HG03571 (cell line): ENCODE data around the gene LMNTD1.
"Not testable (repeated sequence)": the region's sequence is repeated elsewhere in the genome, so short reads cannot be mapped to it uniquely, and the experiment has no call there.

Source experiments
- ATAC-seq: cut with Tn5 transposase; IDR thresholded peaks from one replicate; pipeline ENCODE4 v1.9.1; 2021; ENCODE audit not compliant: unreplicated experiment

The LMNTD1 gene, protein sequence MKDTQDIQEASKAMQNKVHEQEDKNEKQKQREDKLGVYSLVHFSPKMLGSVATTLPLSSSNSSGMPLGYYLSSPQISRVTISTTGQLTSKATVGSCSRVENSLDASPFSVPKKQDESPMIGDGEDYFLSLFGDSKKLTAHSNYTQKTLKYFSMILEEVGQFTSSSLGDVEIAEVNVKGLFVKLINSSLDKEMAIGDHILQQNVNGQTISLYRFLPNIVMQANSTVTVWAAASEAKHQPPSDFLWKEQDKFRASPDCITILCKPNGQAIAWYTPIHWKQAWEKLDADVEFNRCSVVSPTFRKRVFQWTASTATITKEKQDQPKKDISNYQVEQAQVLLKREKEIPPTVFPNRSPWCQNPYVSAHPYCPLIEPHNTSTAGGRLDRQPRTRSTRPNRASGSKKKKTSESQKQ

DNA sequence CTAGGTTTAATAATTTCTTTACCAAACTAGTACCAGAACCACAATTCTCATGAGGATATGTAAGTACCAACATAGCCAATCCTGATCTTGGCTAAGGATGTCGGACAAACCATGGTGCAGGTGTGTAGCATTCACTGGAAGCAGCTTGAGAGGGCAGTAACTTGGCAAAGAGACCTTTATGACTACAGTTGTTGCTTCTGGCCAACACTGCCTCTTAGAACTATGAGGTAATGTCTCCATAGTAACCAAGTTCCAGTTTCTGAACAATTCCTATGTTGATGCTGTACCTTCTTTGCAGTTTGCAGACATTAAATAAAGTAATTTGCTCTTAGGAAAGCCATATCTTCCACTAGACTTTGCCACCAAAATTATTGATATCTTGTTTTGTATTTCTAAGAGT, at the start of gene LMNTD1:
TSS of gene LMNTD1 (minus strand) at position 186 of the 400 bp plus-strand sequence. CDS start 324 bp downstream, outside the sequence.
- ATAC-seq = no peak

DNA sequence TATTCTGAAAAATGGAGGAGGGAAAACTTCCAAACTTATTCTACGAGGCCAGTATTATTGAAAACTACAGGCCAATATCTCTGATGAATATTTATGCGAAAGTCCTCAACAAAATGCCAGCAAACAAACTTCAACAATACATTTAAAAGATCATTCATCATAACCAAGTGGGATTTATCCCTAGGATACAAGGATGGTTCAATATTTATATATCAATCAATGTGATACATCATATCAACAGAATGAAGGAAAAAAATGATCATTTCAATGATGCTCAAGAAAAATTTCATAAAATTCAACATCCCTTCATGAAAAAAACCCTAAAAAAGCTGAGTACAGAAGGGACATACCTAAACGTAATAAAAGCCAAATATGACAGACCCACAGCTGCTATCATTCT, 45.9 kb upstream of the LMNTD1 start:
- no peak for ATAC-seq

DNA sequence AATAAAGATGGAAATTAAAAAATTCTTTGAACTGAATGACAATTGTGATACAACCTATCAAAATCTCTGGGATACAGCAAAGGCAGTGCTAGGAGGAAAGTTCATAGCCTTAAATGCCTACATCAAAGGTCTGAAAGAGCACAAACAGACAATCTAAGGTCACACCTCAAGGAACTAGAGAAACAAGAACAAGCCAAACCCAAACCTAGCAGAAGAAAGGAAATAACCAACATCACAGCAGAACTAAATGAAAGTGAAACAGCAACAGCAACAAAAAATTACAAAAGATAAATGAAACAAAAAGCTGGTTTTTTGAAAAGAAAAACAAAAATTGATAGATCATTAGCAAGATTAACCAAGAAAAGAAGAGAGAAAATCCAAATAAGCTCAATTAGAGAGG, 42.4 kb upstream of the LMNTD1 start:
- ATAC-seq = not testable (repeated sequence)

DNA sequence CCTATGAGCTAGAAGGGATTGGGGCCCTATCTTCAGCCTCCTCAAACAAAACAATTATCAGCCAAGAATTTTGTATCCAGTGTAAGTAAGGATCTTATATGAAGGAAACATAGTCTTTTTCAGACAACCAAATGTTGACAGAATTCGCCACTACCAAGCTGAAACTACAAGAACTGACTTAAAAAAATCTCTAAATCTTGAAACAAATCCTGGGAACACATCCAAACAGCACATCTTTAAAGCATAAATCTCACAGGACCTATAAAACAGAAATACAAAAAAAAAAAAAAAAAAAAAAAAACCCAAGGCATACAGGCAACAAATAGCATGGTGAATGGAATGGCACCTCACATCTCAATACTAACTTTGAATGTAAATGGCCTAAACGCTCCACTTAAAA, 41.3 kb upstream of the LMNTD1 start:
- ATAC-seq = no peak

DNA sequence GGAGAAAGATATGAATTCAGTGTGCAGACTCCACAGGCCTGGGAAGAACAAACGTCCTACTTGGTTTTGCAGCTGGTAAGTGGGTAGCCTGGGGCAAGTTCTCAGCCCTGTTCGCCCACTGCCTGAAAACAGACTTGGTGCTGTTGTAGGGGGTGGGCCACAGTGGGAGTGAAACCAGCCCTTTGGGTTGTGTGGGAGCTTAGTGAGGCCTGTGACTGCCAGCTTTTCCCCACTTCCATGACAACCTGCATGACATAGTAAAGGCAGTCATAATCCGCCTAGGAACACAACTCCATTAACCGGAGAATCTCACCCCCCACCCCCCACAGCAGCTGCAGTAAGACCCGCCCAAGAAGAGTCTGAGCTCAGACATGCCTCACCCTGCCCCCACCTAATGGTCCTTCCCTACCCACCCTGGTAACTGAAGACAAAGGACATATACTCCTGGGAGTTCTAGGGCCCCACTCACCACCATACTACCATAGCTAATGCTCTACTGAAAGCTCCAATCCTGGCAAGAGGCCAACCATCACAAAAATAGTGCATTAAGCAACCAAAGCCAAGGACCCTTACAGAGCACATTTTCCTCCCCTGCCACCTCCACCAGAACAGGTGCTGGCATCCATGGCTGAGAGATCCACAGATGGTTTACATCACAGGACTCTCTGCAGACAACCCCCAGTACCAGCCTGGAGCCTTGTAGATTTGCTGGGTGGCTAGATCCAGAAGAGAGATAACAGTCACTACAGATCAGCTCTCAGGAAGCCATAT, 39.8 kb upstream of the LMNTD1 start:
- ATAC-seq = no peak

DNA sequence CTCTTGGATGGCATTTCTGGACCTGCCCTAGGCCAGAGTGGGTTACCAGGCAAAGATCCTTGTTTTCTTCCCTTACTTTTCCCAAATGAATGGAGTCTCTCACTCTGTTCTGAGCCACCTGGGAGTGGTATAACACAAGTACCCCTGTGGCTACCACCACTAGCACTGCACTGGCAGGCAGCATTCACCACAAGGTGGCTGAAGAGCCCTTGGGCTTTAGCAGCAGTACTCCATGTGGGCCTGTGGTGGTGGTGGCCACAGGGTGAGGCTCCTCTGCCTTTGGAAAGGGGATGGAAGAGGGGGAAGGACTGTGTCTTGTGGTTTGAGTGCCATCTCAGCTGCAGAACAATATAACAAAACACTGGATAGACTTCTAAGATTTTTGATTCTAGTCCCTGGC, 38.1 kb upstream of the LMNTD1 start:
- no peak for ATAC-seq

DNA sequence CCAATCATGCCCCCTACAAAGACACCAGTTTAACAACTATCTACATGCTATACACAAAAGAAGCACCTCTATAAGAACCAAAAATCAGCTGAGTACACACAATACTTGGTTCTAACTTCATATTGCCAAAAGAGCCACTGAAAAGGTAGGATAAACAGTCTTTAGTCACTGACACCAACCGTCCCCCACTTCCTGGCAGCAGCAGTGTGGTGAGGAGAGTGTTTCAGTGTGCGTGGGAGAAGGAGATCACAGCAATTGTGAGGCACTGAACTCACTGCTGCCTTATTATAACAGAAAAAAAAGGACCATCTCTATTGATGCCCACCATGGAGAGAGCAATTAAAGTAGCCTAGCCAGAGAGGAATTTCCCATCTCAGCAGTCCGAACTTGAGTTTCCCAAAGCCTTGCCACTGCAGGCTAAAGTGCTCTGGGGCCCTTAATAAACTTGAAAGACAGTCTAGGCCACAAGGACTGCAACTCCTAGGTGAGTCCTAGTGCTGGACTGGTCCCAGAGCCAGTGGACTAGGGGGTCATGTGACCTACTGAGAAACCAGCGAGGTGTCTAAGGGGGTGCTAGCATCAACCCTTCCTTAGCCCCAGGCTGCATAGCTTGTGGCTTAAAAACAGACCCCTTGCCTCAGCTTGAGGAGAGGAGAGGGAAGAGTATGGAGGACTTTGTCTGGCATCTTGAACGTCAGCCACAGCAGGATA, 37.1 kb upstream of the LMNTD1 start:
- ATAC-seq = no peak

DNA sequence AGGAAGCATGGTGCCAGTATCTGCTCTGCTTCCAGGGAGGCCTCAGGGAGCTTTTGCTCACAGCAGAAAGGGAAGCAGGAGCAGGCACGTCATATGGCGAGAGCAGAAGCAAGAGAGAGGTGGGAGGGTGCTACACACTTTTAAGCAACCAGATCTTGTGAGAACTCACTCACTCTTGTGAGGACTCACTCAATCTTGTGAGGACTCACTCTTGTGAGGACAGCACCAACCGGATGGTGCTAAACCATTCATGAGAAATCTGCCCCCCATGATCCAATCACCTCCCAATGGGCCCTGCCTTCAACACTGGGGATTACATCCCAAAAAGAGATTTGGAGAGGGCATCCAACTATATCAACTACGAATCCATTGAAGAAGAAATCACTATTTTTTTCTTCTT, 34.3 kb upstream of the LMNTD1 start:
- no peak for ATAC-seq

DNA sequence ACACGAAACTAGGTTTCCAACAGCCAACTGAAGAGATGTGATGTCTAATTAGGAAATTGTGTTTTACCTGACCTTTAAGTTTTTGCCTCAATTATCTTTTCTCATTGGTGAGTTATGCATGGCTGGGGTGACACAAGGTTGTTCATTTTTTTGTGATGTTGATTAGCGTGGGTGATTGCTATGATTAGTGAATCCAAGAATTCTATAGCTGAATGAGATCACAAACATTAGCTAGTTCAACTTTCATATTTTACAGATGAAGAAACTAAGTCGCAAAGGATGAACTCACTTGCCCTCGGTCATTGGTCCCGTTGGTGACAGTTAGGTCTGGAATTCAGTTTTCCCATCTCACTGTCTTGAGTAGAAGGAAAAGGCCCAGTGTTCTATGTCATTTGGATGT, 32.6 kb upstream of the LMNTD1 start:
- no peak for ATAC-seq

DNA sequence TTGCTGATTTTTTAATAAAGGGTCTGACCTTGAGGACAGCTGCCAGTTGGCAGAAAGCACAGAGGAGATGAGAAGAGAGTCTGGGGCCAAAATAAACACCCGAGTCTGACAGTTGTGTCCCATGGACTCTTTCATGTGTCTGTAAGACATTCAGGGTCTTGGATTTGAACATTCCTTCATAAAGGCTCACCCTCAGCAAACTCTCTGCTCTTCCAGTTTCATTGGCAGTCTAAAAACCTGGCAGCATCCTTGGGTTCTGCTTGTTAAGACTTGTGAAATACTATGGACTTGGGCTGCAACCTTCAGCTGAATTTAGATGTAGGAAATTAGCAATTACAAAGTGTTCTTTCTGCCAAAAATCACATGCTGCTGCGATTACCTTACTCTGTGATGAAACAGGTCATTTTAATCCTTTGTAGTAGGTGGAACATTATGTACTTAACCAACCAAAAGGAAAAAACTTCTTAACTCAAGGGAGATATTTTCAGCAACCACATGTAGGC, 32.0 kb upstream of the LMNTD1 start:
- no peak for ATAC-seq

DNA sequence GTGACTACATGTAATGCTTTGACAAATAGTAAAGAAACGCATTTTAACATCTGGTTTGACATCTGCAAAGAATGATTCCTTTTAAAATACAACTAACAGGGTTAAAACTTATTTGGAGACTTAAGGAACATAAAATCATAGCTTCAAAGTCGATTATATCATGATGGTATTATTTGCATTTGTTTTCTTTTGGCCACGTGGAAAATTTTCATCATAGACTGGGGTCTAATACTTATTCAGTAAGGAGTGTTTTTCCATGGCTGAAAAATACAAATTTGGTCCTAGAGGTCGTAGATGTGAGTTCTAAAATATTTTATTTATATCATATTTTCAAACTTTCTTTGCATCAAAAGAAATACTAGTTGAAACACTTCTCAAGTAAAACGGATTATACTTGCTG, 31.5 kb upstream of the LMNTD1 start:
- no peak for ATAC-seq

DNA sequence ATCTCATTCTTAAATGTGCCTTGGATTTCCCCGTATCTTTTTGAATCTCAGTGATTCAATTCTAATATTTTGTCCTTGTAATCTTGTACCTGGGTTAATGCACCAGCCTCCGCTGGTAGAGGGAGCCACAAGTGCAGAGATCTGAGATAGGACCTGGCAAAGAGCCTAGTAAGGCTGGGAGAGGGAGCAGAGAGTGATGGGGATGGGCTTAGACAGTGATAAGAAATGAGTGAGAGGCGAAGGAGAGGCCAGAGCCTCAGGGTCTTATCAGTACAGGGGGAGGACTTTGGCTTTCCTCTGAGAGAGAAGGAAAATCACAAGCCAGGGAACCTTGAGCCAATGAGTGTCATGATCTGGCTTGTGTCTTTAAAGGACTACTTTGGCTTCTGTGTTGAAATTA, 30.5 kb upstream of the LMNTD1 start:
- ATAC-seq = no peak

DNA sequence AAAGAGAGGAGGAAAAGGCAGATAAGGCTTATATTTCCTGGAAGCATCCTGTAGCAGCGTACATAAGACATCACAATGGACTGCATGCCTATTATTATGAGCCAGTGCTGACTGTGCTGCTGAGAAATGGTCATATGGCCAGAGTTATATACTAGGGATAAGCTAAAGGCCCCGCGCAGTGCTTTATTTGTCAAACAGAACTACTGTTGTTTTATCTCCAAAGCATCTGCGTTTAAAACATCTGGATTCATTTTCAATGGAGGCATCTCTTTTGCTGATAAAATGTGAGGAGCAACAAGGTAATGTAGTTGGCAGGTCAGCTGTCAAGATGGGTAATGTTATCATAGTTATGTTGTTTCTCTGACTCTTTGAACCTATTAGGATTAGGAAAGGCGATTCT, 28.0 kb upstream of the LMNTD1 start:
- ATAC-seq = no peak

DNA sequence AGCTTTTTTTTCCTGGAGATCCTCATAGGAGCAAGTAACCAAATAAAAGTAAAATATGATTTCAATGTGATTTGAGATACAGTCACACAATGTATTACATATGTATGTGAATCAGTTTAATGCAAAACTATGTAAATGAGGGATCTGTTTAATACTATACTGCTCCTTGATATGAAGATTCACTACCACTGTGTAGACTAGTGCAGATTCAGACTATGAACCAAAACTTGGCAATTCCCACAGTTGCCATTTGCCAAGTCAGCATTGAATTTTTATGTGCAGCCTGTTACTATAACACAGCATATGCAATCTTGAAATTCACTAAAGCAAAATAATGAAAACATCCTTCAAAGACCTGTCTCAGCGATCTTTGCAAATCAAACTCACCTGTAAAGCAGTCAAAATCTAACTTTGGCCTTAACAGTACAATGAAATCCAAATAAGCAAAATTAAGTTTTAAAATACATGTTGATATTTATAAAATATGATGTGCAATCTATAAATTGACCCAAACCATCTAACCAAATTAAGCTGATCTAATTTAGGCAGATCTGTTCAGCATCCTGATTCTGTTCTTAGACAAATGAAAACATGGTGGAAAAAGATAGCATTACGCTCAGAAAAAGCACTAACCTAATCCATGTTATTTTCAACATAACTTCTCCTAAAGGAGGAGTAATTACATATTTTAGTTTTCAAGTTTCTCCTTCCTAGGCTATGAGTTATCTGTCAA, 25.5 kb upstream of the LMNTD1 start:
- ATAC-seq = no peak

DNA sequence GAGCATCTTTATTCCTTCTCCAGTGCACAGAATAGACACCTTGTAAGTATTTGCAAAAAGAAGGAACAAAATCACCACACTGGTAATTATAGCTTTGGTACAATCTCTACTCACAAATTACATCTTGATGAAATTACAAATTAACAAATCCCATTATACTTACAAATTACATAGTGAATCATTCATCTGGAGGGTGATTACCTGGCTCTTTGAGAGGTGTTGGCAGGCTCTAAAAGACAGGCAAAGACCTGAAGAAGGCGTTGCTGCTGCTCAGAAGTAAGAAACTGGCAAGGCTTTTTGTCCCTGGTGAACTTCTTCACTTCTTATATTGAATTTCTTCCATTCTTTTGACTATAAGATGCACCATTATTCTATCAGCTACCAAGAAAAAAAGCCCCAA, 21.7 kb upstream of the LMNTD1 start:
- no peak for ATAC-seq

DNA sequence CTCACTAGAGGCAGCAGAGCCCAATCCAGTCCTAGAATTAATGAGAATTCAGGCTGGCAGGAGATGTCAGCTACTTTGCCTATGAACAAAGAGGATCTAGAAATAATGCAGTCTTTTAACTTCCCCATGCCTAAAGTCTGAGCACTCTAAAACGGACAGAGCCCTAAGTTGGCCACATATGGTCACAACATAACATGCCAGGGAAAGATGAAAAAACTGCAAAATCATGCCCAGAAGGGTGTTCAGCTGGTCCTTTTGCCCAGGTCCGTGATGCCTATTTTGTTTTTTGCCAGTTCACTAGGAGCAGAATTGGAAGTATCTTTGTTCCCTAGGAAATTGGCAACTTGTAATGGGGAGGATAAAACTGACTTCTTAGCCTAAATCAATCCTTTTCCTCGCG, 20.3 kb upstream of the LMNTD1 start:
- no peak for ATAC-seq

DNA sequence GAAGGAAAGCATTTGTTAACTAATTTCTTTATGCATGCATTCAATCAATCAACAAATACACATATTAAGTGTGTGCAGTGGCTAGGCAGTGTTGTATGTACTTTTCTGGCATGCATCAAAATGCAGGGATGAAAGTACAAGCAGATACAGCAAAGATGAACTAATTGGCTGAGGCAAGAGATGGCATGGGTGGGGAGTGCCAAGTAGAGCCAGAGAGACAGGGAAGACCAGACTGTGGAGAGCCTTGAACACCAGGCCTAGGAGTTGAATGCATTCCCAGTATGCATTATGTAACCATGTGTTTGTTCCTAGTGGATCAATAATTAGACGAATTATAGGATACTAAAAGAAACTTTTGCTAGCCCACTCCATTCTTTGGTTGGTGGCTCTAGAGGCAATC, 17.3 kb upstream of the LMNTD1 start:
- ATAC-seq = no peak

DNA sequence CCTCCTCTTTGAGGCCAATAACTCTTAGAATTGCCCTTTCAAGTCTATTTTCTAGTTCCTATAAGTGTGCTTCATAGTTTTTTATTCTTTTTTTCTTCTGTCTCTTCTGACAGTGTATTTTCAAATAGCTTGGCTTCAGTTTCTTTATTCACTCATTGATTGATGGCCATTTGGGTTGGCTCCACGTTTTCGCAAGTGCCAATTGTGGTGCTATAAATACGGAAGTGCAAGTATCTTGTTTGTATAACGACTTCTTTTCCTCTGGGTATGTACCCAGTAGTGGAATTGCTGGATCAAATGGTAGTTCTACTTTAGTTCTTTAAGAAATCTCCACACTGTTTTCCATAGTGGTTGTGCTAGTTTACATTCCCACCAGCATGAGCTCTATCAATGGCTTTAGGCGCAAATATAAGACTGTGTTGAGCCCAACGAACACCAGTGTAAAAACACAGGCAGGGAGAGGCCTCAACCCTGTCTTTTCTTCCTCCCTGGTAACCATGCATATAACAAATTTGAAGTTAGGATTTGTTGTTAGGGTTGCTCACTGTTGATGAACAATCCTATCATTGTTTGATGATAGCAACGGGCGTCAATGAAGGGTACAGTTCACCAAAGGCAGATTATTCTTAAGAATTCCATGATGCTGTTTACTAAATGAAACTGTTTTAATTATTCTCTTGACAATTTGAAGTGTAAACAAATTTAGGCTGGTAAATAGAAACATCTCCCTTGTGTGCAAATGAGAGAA, 13.3 kb upstream of the LMNTD1 start:
- no peak for ATAC-seq

DNA sequence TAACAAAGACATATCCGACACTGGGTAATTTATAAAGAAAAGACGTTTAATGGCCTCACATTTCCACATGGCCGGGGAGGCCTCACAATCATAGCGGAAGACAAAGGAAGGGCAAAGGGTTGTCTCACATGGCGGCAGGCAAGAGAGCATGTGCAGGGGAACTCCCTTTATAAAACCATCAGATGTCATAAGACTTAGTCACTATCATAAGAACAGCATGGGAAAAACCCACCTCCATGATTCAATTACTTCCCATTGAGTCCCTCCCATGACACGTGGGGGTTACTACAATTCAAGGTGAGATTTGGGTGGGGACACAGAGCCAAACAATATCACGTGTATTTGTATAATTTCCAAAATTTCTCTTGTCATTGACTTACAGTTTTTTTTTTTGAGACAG, 5.5 kb upstream of the LMNTD1 start:
- ATAC-seq = no peak

DNA sequence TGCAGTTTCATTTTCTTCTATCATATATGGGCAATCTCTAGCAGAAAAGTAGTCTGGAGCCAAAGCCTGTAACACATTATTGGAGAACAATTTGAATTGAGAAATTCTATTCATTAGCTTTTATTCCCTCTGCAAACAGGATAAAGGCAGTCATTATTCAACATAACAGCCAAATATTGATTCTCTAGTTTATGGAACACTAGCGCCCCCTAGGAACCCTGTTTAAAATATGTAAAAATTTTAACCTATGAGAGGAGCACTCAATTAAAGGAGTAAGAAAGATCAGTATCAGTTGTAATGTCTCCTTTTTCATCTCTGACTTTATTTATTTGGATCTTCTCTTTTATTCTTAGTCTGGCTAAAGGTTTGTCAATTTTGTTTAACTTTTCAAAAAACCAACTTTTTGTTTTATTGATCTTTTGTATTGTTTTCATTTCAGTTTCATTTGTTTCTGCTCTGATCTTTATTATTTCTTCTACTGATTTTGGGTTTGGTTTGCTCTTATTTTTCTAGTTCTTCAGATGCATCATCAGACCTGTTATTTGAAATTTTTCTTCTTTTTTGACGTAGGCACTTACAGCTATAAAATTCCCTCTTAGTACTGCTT, 4.8 kb upstream of the LMNTD1 start:
- ATAC-seq = no peak
